Ishikawa (cell line): Measurements from ENCODE around the gene C2orf92.
A peak's percentile ranks its signal among the peaks of the same experiment; 100 is the strongest.

ENCODE experiments used
- CEBPB ChIP-seq: IDR thresholded peaks from 2 replicates; pipeline ENCODE4 v1.6.1; 2012
- CREB1 ChIP-seq: IDR thresholded peaks from 2 replicates; pipeline ENCODE4 v1.6.1; 2012; ENCODE audit warnings: low read depth
- EGR1 ChIP-seq: IDR thresholded peaks from 2 replicates; pipeline ENCODE4 v1.6.1; 2012
- EP300 ChIP-seq: IDR thresholded peaks from 2 replicates; pipeline ENCODE4 v1.6.1; 2012; ENCODE audit warnings: borderline replicate concordance
- FOXM1 ChIP-seq: IDR thresholded peaks from 2 replicates; pipeline ENCODE4 v1.6.1; 2012; ENCODE audit warnings: low read depth, borderline replicate concordance
- NFIC ChIP-seq: IDR thresholded peaks from 2 replicates; pipeline ENCODE4 v1.6.1; 2012
- RAD21 ChIP-seq: IDR thresholded peaks from 2 replicates; pipeline ENCODE4 v1.6.1; 2012; ENCODE audit warnings: low read depth
- TAF1 ChIP-seq: IDR thresholded peaks from 2 replicates; pipeline ENCODE4 v1.6.1; 2012; ENCODE audit warnings: low read depth, mild to moderate bottlenecking
- TCF12 ChIP-seq: IDR thresholded peaks from 2 replicates; pipeline ENCODE4 v1.6.1; 2012; ENCODE audit warnings: low read depth
- TEAD4 ChIP-seq: IDR thresholded peaks from 2 replicates; pipeline ENCODE4 v1.6.1; 2012
- YY1 ChIP-seq: IDR thresholded peaks from 2 replicates; pipeline ENCODE4 v1.6.1; 2012; ENCODE audit warnings: low read depth
- ZBTB7A ChIP-seq: IDR thresholded peaks from 2 replicates; pipeline ENCODE4 v1.6.1; 2012; ENCODE audit warnings: low read depth
- TF ChIP-seq, protein P1 (sequence below): IDR thresholded peaks from 2 replicates; pipeline ENCODE4 v1.6.1; 2012
- TF ChIP-seq, protein P2 (sequence below): IDR thresholded peaks from 2 replicates; pipeline ENCODE4 v1.6.1; 2012
- TF ChIP-seq, protein P3 (sequence below): IDR thresholded peaks from 2 replicates; pipeline ENCODE4 v1.6.1; 2012; ENCODE audit warnings: low read depth, mild to moderate bottlenecking

The C2orf92 gene

GRCh38 chr2:97708608-97709007, 39.1 kb downstream of the C2orf92 start:
- TF ChIP-seq, protein P1, sequence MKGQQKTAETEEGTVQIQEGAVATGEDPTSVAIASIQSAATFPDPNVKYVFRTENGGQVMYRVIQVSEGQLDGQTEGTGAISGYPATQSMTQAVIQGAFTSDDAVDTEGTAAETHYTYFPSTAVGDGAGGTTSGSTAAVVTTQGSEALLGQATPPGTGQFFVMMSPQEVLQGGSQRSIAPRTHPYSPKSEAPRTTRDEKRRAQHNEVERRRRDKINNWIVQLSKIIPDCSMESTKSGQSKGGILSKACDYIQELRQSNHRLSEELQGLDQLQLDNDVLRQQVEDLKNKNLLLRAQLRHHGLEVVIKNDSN = peak; percentile 55; the same call in 1 of the 2 replicates
- TF ChIP-seq FOXM1 = no peak

GRCh38 chr2:97711394-97711711, 41.8 kb downstream of the C2orf92 start:
- no peak for TF ChIP-seq CEBPB
- TF ChIP-seq TEAD4 = no peak
- TF ChIP-seq, protein P1 = no peak
- TF ChIP-seq YY1 = no peak
- TF ChIP-seq, protein P2, sequence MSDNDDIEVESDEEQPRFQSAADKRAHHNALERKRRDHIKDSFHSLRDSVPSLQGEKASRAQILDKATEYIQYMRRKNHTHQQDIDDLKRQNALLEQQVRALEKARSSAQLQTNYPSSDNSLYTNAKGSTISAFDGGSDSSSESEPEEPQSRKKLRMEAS = no peak
- no peak for TF ChIP-seq ZBTB7A

DNA sequence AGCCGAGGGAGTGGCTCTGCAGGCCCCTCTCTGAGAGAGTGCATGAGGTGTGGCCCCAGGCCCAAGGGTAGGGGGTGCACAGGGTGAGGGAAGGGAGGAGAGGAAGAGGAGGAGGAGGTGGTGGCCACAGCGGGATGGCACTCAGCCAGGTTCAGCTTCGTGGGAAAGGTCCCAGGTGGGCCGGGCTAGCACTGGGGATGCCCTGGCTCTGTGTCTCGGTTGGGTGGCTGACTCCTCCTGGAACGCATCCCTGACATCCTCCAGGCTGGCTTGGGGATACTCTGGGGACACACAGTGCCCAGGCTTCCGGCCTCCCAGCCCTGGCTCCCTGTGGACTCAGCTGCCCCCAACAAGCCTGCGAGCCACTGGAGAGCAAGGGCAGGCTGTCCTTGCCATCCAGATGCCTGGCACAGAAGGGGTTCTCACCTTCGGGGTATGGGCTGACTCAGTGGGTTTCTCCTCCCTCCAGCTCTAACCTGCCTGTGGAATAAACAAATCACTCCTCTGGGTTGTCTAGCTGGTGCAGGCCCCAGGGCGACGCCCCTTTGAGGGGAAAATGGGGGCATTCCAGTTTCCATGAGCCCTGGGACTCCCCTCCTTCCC, 43.3 kb downstream of the C2orf92 start:
- TF ChIP-seq, protein P3, sequence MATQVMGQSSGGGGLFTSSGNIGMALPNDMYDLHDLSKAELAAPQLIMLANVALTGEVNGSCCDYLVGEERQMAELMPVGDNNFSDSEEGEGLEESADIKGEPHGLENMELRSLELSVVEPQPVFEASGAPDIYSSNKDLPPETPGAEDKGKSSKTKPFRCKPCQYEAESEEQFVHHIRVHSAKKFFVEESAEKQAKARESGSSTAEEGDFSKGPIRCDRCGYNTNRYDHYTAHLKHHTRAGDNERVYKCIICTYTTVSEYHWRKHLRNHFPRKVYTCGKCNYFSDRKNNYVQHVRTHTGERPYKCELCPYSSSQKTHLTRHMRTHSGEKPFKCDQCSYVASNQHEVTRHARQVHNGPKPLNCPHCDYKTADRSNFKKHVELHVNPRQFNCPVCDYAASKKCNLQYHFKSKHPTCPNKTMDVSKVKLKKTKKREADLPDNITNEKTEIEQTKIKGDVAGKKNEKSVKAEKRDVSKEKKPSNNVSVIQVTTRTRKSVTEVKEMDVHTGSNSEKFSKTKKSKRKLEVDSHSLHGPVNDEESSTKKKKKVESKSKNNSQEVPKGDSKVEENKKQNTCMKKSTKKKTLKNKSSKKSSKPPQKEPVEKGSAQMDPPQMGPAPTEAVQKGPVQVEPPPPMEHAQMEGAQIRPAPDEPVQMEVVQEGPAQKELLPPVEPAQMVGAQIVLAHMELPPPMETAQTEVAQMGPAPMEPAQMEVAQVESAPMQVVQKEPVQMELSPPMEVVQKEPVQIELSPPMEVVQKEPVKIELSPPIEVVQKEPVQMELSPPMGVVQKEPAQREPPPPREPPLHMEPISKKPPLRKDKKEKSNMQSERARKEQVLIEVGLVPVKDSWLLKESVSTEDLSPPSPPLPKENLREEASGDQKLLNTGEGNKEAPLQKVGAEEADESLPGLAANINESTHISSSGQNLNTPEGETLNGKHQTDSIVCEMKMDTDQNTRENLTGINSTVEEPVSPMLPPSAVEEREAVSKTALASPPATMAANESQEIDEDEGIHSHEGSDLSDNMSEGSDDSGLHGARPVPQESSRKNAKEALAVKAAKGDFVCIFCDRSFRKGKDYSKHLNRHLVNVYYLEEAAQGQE = no peak
- TF ChIP-seq CREB1 (no peak), RAD21 (no peak), YY1 (no peak), NFIC (no peak), ZBTB7A (no peak), TAF1 (no peak), TCF12 (no peak), FOXM1 (no peak), EP300 (no peak), CEBPB (no peak), EGR1 (no peak), TEAD4 (no peak)
- TF ChIP-seq, protein P1 = no peak
- TF ChIP-seq, protein P2 = no peak

GRCh38 chr2:97713296-97714083, 44.0 kb downstream of the C2orf92 start, which contains the start of gene ZAP70:
TSS of gene ZAP70 (plus strand) at chr2:97713576. CDS start at chr2:97724037, 10,461 bp downstream.
- TF ChIP-seq TAF1 (no peak), NFIC (no peak), TEAD4 (no peak)

- TF ChIP-seq CEBPB (no peak), CREB1 (no peak), EP300 (no peak), TCF12 (no peak), EGR1 (no peak), RAD21 (no peak), FOXM1 (no peak), NFIC (no peak), ZBTB7A (no peak), TAF1 (no peak), TEAD4 (no peak)
- TF ChIP-seq, protein P2 = no peak
- TF ChIP-seq, protein P3 = no peak
Measured at GRCh38 chr2:97714084-97714949, 44.8 kb downstream of the C2orf92 start.
